ENCODE results near the gene BTK. TPM values are rescaled to one million over a fixed set of nuclear protein-coding genes. Genes with fewer than 3 reads are reported as not detected.

Gene BTK
- total RNA-seq: under 1 TPM; 0.21 to 0.58 TPM

GRCh38 chrX:101385795-101386541, at the start of gene BTK:
BTK (minus strand) TSS chrX:101386191; CDS start chrX:101375284, 10,907 bp downstream.
- ChIA-PET CTCF (no interaction called here), POLR2A (no interaction called here)
- Mint-ChIP-seq H3K4me1 (ENCODE audit: low read depth) (no peaks in the 10 kb centered on the region), H3K36me3 (peaks cover 2% of the 10 kb centered on the region), H3K4me3 (no peak within 1 kb of the TSS), H3K27me3 (no peaks in the 10 kb centered on the region), H3K9me3 (no peaks in the 10 kb centered on the region), H3K27ac (no peak within 1 kb of the TSS)
- no peak for DNase-seq
- intact Hi-C loops (cut with micrococcal nuclease): no loop called here

GRCh38 chrX:101430457-101431078, 44.6 kb upstream of the BTK start:
- Mint-ChIP-seq H3K4me3 (no peak overlapping the region), H3K4me1 (ENCODE audit: low read depth) (peaks cover 13% of the 10 kb centered on the region), H3K36me3 (peaks cover 31% of the 10 kb centered on the region), H3K27me3 (no peaks in the 10 kb centered on the region), H3K27ac (peak overlapping the region; percentile 78), H3K9me3 (peaks cover 2% of the 10 kb centered on the region)
- intact Hi-C loops (cut with micrococcal nuclease): loop anchor here (1.0 to 5.0 kb wide), 2 partner anchors 12 to 367 kb away; no protein-coding TSS in a partner anchor
- CTCF ChIA-PET: interaction anchor here (0.9 kb wide), 1 partner anchor 14 kb away, joined by 5 read pairs; no protein-coding TSS in a partner anchor
- no peak for DNase-seq
- POLR2A ChIA-PET: interaction anchor here (0.8 kb wide), 1 partner anchor 40 kb away, joined by 3 read pairs; the partner anchor contains the start of gene RPL36A

GRCh38 chrX:101429934-101430333, 43.9 kb upstream of the BTK start:
- intact Hi-C loops (cut with micrococcal nuclease): loop anchor here (1.0 to 5.0 kb wide), 2 partner anchors 12 to 367 kb away; no protein-coding TSS in a partner anchor
- H3K9me3 Mint-ChIP-seq: peaks cover 2% of the 10 kb centered on the region
- no peak for DNase-seq
- no peak overlapping the region for H3K4me3 Mint-ChIP-seq
- CTCF ChIA-PET: interaction anchor here (0.9 kb wide), 1 partner anchor 13 kb away, joined by 5 read pairs; no protein-coding TSS in a partner anchor
- peaks cover 13% of the 10 kb centered on the region for H3K4me1 Mint-ChIP-seq (ENCODE audit: low read depth)
- H3K36me3 Mint-ChIP-seq: peaks cover 34% of the 10 kb centered on the region
- peak overlapping the region; percentile 78 for H3K27ac Mint-ChIP-seq
- H3K27me3 Mint-ChIP-seq: no peaks in the 10 kb centered on the region
- POLR2A ChIA-PET: interaction anchor here (0.8 kb wide), 1 partner anchor 39 kb away, joined by 3 read pairs; the partner anchor contains the start of gene RPL36A

GRCh38 chrX:101427954-101428353, 42.0 kb upstream of the BTK start:
- H3K4me3 Mint-ChIP-seq: no peak overlapping the region
- no peak for DNase-seq
- H3K27ac Mint-ChIP-seq: no peak overlapping the region
- H3K36me3 Mint-ChIP-seq: peaks cover 36% of the 10 kb centered on the region
- peaks cover 2% of the 10 kb centered on the region for H3K9me3 Mint-ChIP-seq
- H3K27me3 Mint-ChIP-seq: no peaks in the 10 kb centered on the region
- CTCF ChIA-PET: no interaction called here
- H3K4me1 Mint-ChIP-seq (ENCODE audit: low read depth): peaks cover 13% of the 10 kb centered on the region
- POLR2A ChIA-PET: no interaction called here
- intact Hi-C loops (cut with micrococcal nuclease): no loop called here

GRCh38 chrX:101419489-101419888, 33.5 kb upstream of the BTK start:
- ChIA-PET CTCF (interaction anchor here (2.0 to 2.2 kb wide), 2 partner anchors 29 to 339 kb away, joined by 7 to 10 read pairs; partner anchors contain the start of gene RPL36A), POLR2A (interaction anchor here (2.4 kb wide), 1 partner anchor 29 kb away, joined by 16 read pairs; the partner anchor contains the start of gene RPL36A)
- intact Hi-C loops (cut with micrococcal nuclease): loop anchor here (5.0 to 10.0 kb wide), 5 partner anchors 68 to 1445 kb away; partner anchors contain the start of genes ARMCX4 and BEX5
- H3K4me1 Mint-ChIP-seq (ENCODE audit: low read depth): peaks cover 30% of the 10 kb centered on the region
- DNase-seq: no peak
- peak overlapping the region; percentile 24 for H3K4me3 Mint-ChIP-seq
- no peaks in the 10 kb centered on the region for H3K9me3 Mint-ChIP-seq
- peaks cover 7% of the 10 kb centered on the region for H3K36me3 Mint-ChIP-seq
- peak overlapping the region; percentile 89 for H3K27ac Mint-ChIP-seq
- H3K27me3 Mint-ChIP-seq: no peaks in the 10 kb centered on the region

- Mint-ChIP-seq H3K27me3 (no peaks in the 10 kb centered on the region), H3K36me3 (peaks cover 9% of the 10 kb centered on the region), H3K9me3 (no peaks in the 10 kb centered on the region), H3K4me3 (peak overlapping the region; percentile 86), H3K4me1 (ENCODE audit: low read depth) (peaks cover 32% of the 10 kb centered on the region), H3K27ac (peak overlapping the region; percentile 89)
- peak; percentile 56 for DNase-seq
- ChIA-PET CTCF (interaction anchor here (1.0 to 2.2 kb wide), 4 partner anchors 8 to 379 kb away, joined by 3 to 10 read pairs (median 6); partner anchors contain the start of gene RPL36A), POLR2A (interaction anchor here (0.6 to 2.4 kb wide), 4 partner anchors 27 to 729 kb away, joined by 3 to 16 read pairs (median 4); partner anchors contain the start of genes ARMCX4 and RPL36A)
- intact Hi-C loops (cut with micrococcal nuclease): loop anchor here (1.0 to 10.0 kb wide), 7 partner anchors 10 to 1447 kb away; partner anchors contain the start of genes ARMCX4, BEX5 and HNRNPH2
These were observed 32.2 kb upstream of the BTK start for GRCh38 chrX:101417981-101418841.

- peaks cover 10% of the 10 kb centered on the region for H3K36me3 Mint-ChIP-seq
These were observed 31.2 kb upstream of the BTK start for GRCh38 chrX:101417190-101417589.

GRCh38 chrX:101416691-101417090, 30.7 kb upstream of the BTK start:
- Mint-ChIP-seq H3K4me3 (no peak overlapping the region), H3K27me3 (no peaks in the 10 kb centered on the region), H3K9me3 (no peaks in the 10 kb centered on the region), H3K27ac (peak overlapping the region; percentile 89), H3K36me3 (peaks cover 12% of the 10 kb centered on the region), H3K4me1 (ENCODE audit: low read depth) (peaks cover 41% of the 10 kb centered on the region)
- ChIA-PET CTCF (interaction anchor here (0.7 to 1.6 kb wide), 6 partner anchors 10 to 387 kb away, joined by 3 to 5 read pairs (median 4); no protein-coding TSS in a partner anchor), POLR2A (no interaction called here)
- no peak for DNase-seq
- intact Hi-C loops (cut with micrococcal nuclease): loop anchor here (5.0 to 10.0 kb wide), 5 partner anchors 71 to 1448 kb away; partner anchors contain the start of genes ARMCX4 and BEX5

More at GRCh38 chrX:101417190-101417589, 31.2 kb upstream of the BTK start:
- ChIA-PET POLR2A (interaction anchor here (2.4 kb wide), 1 partner anchor 26 kb away, joined by 16 read pairs; the partner anchor contains the start of gene RPL36A), CTCF (interaction anchor here (1.0 to 1.6 kb wide), 3 partner anchors 9 to 380 kb away, joined by 3 to 5 read pairs (median 4); no protein-coding TSS in a partner anchor)
- H3K27me3 Mint-ChIP-seq: no peaks in the 10 kb centered on the region
- H3K27ac Mint-ChIP-seq: peak overlapping the region; percentile 89
- DNase-seq: no peak
- intact Hi-C loops (cut with micrococcal nuclease): loop anchor here (5.0 to 10.0 kb wide), 5 partner anchors 70 to 1448 kb away; partner anchors contain the start of genes ARMCX4 and BEX5
- peaks cover 41% of the 10 kb centered on the region for H3K4me1 Mint-ChIP-seq (ENCODE audit: low read depth)
- no peaks in the 10 kb centered on the region for H3K9me3 Mint-ChIP-seq
- peak overlapping the region; percentile 86 for H3K4me3 Mint-ChIP-seq

- CTCF ChIA-PET: interaction anchor here (0.6 to 1.6 kb wide), 16 partner anchors 8 to 384 kb away, joined by 3 to 6 read pairs (median 4); partner anchors contain the start of genes ARMCX4 and RPL36A
- H3K4me3 Mint-ChIP-seq: peak overlapping the region; percentile 48
- H3K27ac Mint-ChIP-seq: peak overlapping the region; percentile 82
- POLR2A ChIA-PET: interaction anchor here (1.1 to 1.7 kb wide), 2 partner anchors 11 to 25 kb away, joined by 4 to 6 read pairs; no protein-coding TSS in a partner anchor
- H3K9me3 Mint-ChIP-seq: no peaks in the 10 kb centered on the region
- H3K4me1 Mint-ChIP-seq (ENCODE audit: low read depth): peaks cover 47% of the 10 kb centered on the region
- H3K27me3 Mint-ChIP-seq: no peaks in the 10 kb centered on the region
- no peak for DNase-seq
- intact Hi-C loops (cut with micrococcal nuclease): loop anchor here (1.0 to 10.0 kb wide), 7 partner anchors 72 to 1449 kb away; partner anchors contain the start of genes ARMCX4 and BEX5
- H3K36me3 Mint-ChIP-seq: peaks cover 12% of the 10 kb centered on the region
These were observed 29.5 kb upstream of the BTK start for GRCh38 chrX:101415180-101416145.

- Mint-ChIP-seq H3K4me3 (no peak overlapping the region), H3K36me3 (peaks cover 15% of the 10 kb centered on the region), H3K27ac (no peak overlapping the region), H3K9me3 (no peaks in the 10 kb centered on the region), H3K4me1 (ENCODE audit: low read depth) (peaks cover 39% of the 10 kb centered on the region), H3K27me3 (peaks cover 2% of the 10 kb centered on the region)
- intact Hi-C loops (cut with micrococcal nuclease): loop anchor here (10.0 kb wide), 2 partner anchors 673 to 1453 kb away; no protein-coding TSS in a partner anchor
- no peak for DNase-seq
- CTCF ChIA-PET: no interaction called here
- POLR2A ChIA-PET: no interaction called here
These were observed 26.0 kb upstream of the BTK start for GRCh38 chrX:101411984-101412383.
